Stimulated activated CD4-positive, alpha-beta T cell treated with anti-CD3 and anti-CD28 coated beads, TNF-alpha, amount 100 ng/mL, for 24 hours (primary cell): ENCODE data around the gene PID1.

ENCODE experiments used
- DNase-seq, 3 experiments: peaks; one replicate each; pipeline ENCODE4 v3.0.0-alpha.2; 2020; ENCODE audit warnings: low read depth in 3 of 3

PID1 gene

GRCh38 chr2:229073935-229074334 is 197.2 kb downstream of the PID1 start:
- no peak for DNase-seq

DNA sequence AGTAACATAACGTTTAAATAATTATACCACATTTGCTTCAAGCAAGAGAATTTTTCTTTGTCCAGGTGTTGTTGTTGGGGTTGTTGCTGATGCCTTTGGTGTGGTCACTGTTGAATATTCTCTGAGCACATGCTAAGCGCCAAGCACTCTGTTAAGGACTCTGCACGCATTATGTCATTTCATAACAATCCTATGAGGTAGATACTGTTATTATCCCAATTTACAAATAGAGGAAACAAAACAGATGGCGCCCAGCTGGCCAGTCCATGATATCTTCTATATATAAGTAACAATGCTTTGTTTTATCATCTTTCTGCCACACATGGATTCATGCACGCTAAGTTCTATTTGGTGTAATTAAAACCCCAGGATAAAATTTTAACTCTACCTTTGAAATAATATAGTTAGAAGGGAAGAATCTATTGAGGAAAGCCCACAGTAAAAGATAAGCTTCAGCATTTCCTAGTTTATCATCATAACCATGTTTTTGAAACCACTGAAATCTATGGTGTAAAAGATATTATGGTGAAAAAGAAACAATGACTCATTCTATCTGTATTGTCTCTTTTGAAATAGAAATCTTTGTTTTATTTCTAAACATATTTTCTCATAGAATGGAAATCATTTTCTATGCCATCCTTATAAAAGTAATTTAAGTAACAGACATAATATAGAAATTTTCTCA is 199.7 kb downstream of the PID1 start:
- no peak for DNase-seq

GRCh38 chr2:229066121-229066715 is 204.9 kb downstream of the PID1 start:
- DNase-seq = no peak

DNA sequence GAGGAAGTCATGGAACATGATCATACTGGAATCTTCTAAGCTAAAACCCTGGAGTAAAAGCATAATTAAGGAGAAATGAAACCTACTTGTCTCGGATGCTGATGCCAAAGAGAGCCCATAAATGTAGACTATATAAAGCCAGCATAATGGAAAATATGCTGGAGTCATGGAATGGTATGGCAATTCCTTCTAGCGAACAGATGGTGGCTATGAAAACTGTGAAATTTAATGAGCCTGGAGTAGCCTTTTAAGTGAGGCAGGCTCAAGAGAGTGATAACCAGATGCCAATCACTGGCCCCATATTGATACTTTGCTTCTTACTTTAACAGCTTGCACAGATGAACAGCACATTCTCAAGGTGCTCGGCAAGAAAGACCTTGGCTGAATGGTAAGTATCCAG is 206.3 kb downstream of the PID1 start:
- DNase-seq = no peak

GRCh38 chr2:229060147-229060546 is 210.9 kb downstream of the PID1 start:
- no peak for DNase-seq

GRCh38 chr2:229059331-229060033 is 211.6 kb downstream of the PID1 start:
- no peak for DNase-seq

- DNase-seq = no peak
Measured at GRCh38 chr2:229057976-229058553, 213.0 kb downstream of the PID1 start.

- no peak for DNase-seq
Measured at GRCh38 chr2:229054311-229054710, 216.8 kb downstream of the PID1 start.

GRCh38 chr2:229051798-229052197 is 219.3 kb downstream of the PID1 start:
- DNase-seq = no peak

GRCh38 chr2:229050133-229050532 is 221.0 kb downstream of the PID1 start:
- no peak for DNase-seq

DNA sequence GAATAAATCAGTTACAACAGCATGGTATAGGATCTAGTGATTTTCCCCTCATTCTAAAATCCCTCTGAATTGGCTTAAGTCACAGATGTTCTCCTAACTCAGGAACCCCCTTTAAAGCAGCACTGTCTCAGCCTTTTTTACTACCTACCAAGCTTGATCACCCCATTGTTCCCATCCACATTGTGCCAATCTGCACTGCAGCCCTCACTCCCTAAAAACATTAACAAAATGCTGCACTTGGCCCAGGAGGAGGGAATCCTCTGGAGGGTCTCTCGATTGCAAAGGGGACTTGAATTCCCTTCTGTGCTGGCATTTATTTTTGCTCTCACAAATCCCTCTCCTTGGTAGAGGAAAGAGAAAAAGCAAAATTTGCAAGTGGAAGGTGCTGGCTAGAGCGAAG is 223.0 kb downstream of the PID1 start:
- DNase-seq = no peak

- no peak for DNase-seq
Measured at GRCh38 chr2:229045671-229046070, 225.4 kb downstream of the PID1 start.

- DNase-seq = no peak
Measured at GRCh38 chr2:229044581-229044980, 226.5 kb downstream of the PID1 start.

DNA sequence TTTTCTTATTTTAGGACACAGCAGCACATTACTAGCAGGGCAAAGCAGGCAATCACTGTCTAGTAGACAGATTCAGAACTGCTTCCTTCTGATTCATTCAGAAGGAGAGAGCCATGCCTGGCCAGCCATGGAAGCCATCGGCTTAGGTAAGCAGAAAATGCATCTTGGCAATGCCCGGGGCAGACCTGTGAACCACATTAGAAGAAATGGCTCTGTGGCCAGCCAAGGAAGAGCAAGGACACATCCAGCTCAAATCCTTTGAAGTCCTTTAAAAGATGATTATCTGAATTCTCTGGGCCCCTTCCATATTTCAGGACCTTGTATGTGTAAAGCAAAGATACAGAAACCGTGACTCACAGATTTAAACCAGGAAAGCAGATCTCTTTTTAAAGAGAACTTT is 227.4 kb downstream of the PID1 start:
- DNase-seq = no peak

DNA sequence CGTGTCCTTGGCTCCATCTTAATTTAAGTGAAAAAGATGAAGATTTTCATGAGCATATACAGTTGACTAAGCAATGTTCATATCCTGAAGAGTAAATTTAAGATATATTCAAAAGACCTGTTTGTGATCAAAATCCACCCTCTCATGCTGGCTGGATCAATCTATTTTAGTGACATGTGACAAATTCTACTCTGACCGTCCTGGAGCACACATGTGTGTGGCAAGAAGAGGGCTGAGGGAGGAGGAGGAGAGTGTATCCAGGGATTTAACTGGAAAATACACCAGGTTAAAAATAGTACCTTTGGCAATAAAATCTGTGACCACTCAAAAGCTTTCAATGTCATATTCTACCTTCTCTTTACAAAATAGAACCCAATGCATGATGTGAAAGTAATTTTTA is 228.7 kb downstream of the PID1 start:
- DNase-seq = no peak

- no peak for DNase-seq
Measured at GRCh38 chr2:229041691-229042090, 229.4 kb downstream of the PID1 start.

GRCh38 chr2:229037621-229038020 is 233.5 kb downstream of the PID1 start:
- no peak for DNase-seq

- DNase-seq = no peak
Measured at GRCh38 chr2:229033816-229034215, 237.3 kb downstream of the PID1 start.

GRCh38 chr2:229032608-229033234 is 238.4 kb downstream of the PID1 start:
- no peak for DNase-seq

DNA sequence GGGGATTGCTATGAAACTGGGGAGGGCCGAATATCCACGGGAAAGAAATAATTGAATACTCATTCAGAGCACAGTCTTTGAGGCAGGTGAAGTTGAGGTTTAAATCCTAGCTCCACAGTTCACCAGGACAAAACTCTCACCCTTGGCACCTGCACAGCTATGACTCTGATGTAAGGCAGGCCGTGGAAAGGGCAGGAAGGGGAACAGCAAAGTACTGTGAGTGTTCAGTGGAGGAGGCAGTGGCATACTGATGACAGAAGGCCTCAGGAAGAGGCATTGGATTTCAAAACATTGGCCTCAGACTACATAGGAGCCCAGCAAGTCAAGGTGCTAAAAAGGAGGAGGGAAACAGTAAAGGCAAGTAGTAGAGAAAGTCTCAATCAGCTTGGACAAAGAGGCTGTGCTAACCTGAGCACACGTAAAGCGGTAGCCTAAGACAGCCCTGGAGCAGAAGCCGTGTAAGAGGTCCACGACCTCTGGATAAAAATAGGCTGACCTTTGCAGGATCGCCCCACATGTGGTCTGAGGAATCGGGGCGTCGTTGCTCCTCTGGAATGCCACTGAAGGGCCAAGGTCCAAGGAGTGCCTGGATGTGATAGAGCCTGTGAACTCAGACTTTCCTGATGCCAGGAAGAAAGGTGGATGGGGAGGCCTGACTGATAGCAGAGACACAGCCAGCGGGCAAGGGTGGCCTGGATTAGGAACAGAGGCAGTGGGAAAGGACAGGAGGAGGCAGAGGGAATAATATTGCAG is 243.6 kb downstream of the PID1 start:
- no peak for DNase-seq

DNA sequence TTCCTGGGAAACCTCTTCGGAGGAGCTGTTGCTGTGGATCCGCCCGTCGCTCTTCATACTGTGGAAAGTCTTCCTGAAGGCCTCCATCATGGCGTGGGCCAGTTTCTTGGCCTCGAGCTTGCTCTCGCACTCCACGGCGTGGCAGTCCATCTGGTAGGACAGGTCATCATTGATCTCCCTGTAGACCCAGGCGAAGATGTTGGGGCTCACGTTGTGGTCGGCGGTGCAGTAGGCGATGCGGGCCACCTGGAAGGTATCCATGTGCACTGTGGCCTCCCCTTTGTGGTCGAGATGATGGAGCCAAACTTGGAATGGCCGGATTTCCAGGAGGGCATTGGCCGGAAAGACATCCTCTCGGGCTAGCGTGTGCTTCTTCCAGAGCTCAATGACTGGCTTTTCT is 245.4 kb downstream of the PID1 start:
- no peak for DNase-seq

GRCh38 chr2:229022652-229023051 is 248.4 kb downstream of the PID1 start:
- DNase-seq = no peak
